NCI-H2107 treated with DMSO at 0.1 percent for 48 hours (cell line): ENCODE data around the gene OR10A4.
A peak's percentile ranks its signal among the peaks of the same experiment; 100 is the strongest.
"Not testable (repeated sequence)": the region's sequence is repeated elsewhere in the genome, so short reads cannot be mapped to it uniquely, and the experiment has no call there.

Source experiments
- DNase-seq: peaks from one replicate; lab custom pipeline; 2025; ENCODE audit not compliant: unreplicated experiment; lab: John Stamatoyannopoulos, UW

The OR10A4 gene

GRCh38 chr11:6895010-6895409 lies 18.6 kb downstream of the OR10A4 start:
- DNase-seq = no peak

- no peak for DNase-seq
Observed at GRCh38 chr11:6898911-6899310, 22.5 kb downstream of the OR10A4 start.

GRCh38 chr11:6900327-6900999 lies 24.0 kb downstream of the OR10A4 start:
- no peak for DNase-seq

- DNase-seq = not testable (repeated sequence)
Observed at GRCh38 chr11:6904804-6905203, 28.4 kb downstream of the OR10A4 start.

GRCh38 chr11:6911378-6911777 lies 35.0 kb downstream of the OR10A4 start:
- DNase-seq = no peak

GRCh38 chr11:6911948-6912347 lies 35.5 kb downstream of the OR10A4 start:
- no peak for DNase-seq

GRCh38 chr11:6919698-6920097 lies 43.3 kb downstream of the OR10A4 start:
- DNase-seq = no peak

- DNase-seq = no peak
Observed at GRCh38 chr11:6920702-6921101, 44.3 kb downstream of the OR10A4 start, which contains the start of gene OR2D3. TSS of gene OR2D3 (plus strand) at chr11:6921002. CDS start at chr11:6921002, 0 bp downstream.

- no peak for DNase-seq
Observed at GRCh38 chr11:6925007-6925577, 48.7 kb downstream of the OR10A4 start.

GRCh38 chr11:6925636-6926207 lies 49.3 kb downstream of the OR10A4 start:
- DNase-seq = no peak

GRCh38 chr11:6926208-6927029 lies 50.0 kb downstream of the OR10A4 start, which contains the start of gene ZNF215:
TSS of gene ZNF215 (plus strand) at chr11:6926426. CDS start at chr11:6932273, 5,847 bp downstream.
- peak; percentile 44 for DNase-seq

- DNase-seq = peak; percentile 63
Observed at GRCh38 chr11:6927030-6927617, 50.7 kb downstream of the OR10A4 start.
